Psoas muscle (tissue), 7 donors: Measurements from ENCODE around the gene FAM90A26. TPM values are rescaled to one million over a fixed set of nuclear protein-coding genes. Genes with fewer than 3 reads are reported as not detected.

Source experiments
- polyA plus RNA-seq, 3 donors: library from polyadenylated mRNA; stranded (reverse); fragments of 200-250 nt; gene quantifications; one replicate each; pipeline ENCODE4 v1.2.3, GENCODE V29; 2013
- total RNA-seq, 4 donors: library from RNA; stranded (reverse); fragmentation: NEBNext Ultra II Directional in 2 of 4; extraction: Animal tissue kit (Norgen Biotek cat#: 25700) in 2 of 4; gene quantifications; one replicate each; pipeline versions ENCODE4 v1.2.1 to v1.2.4, GENCODE V29; 2021 to 2023
- donor health status: healthy with polysubstance abuse.
- donor health status: DM: no; HTN: no; CAD: no; lungs with moderate emphysema.
- donor health status: Bipolar disorder and iron deficiency.
- donor health status: healthy.
- donor health status: DM: no; HTN: no; CAD: no.
- donor health status: DM: no; HTN: no; CAD: no.
- donor health status: DM: yes; HTN: yes; CAD: no.

Gene FAM90A26
- total and polyA plus RNA-seq, 7 donors = not detected

Other genes starting within 250 kb of the FAM90A26 start
- gene USP17L10, start 40.2 kb downstream of the FAM90A26 start, total RNA-seq = not detected
- gene USP17L10, start 40.2 kb downstream of the FAM90A26 start, polyA plus RNA-seq = not detected
- gene USP17L11, start 45.0 kb downstream of the FAM90A26 start, total RNA-seq = not detected
- gene USP17L11, start 45.0 kb downstream of the FAM90A26 start, polyA plus RNA-seq = not detected
- not detected for gene USP17L12, start 49.7 kb downstream of the FAM90A26 start, total RNA-seq
- not detected for gene USP17L12, start 49.7 kb downstream of the FAM90A26 start, polyA plus RNA-seq
- gene USP17L13, start 54.5 kb downstream of the FAM90A26 start, total RNA-seq = not detected
- gene USP17L13, start 54.5 kb downstream of the FAM90A26 start, polyA plus RNA-seq = not detected
- gene USP17L15, start 64.0 kb downstream of the FAM90A26 start, total RNA-seq = not detected
- not detected for gene USP17L15, start 64.0 kb downstream of the FAM90A26 start, polyA plus RNA-seq
- not detected for gene USP17L17, start 73.5 kb downstream of the FAM90A26 start, total RNA-seq
- not detected for gene USP17L17, start 73.5 kb downstream of the FAM90A26 start, polyA plus RNA-seq
- gene USP17L18, start 78.2 kb downstream of the FAM90A26 start, total RNA-seq = not detected
- gene USP17L18, start 78.2 kb downstream of the FAM90A26 start, polyA plus RNA-seq = not detected
- not detected for gene USP17L19, start 83.0 kb downstream of the FAM90A26 start, total RNA-seq
- gene USP17L19, start 83.0 kb downstream of the FAM90A26 start, polyA plus RNA-seq = not detected
- not detected for gene USP17L20, start 87.7 kb downstream of the FAM90A26 start, total RNA-seq
- gene USP17L20, start 87.7 kb downstream of the FAM90A26 start, polyA plus RNA-seq = not detected
- not detected for gene USP17L21, start 92.5 kb downstream of the FAM90A26 start, total RNA-seq
- not detected for gene USP17L21, start 92.5 kb downstream of the FAM90A26 start, polyA plus RNA-seq
- not detected for gene USP17L22, start 97.2 kb downstream of the FAM90A26 start, total RNA-seq
- not detected for gene USP17L22, start 97.2 kb downstream of the FAM90A26 start, polyA plus RNA-seq
- gene USP17L24, start 154.8 kb downstream of the FAM90A26 start, total RNA-seq = not detected
- gene USP17L24, start 154.8 kb downstream of the FAM90A26 start, polyA plus RNA-seq = not detected
- not detected for gene USP17L25, start 159.5 kb downstream of the FAM90A26 start, total RNA-seq
- gene USP17L25, start 159.5 kb downstream of the FAM90A26 start, polyA plus RNA-seq = not detected
- not detected for gene USP17L26, start 164.2 kb downstream of the FAM90A26 start, total RNA-seq
- gene USP17L26, start 164.2 kb downstream of the FAM90A26 start, polyA plus RNA-seq = not detected
- gene USP17L5, start 169.0 kb downstream of the FAM90A26 start, total RNA-seq = not detected
- gene USP17L5, start 169.0 kb downstream of the FAM90A26 start, polyA plus RNA-seq = not detected
- gene USP17L27, start 173.7 kb downstream of the FAM90A26 start, total RNA-seq = not detected
- not detected for gene USP17L27, start 173.7 kb downstream of the FAM90A26 start, polyA plus RNA-seq
- gene USP17L28, start 178.5 kb downstream of the FAM90A26 start, total RNA-seq = not detected
- gene USP17L28, start 178.5 kb downstream of the FAM90A26 start, polyA plus RNA-seq = not detected
- not detected for gene USP17L29, start 183.2 kb downstream of the FAM90A26 start, total RNA-seq
- gene USP17L29, start 183.2 kb downstream of the FAM90A26 start, polyA plus RNA-seq = not detected
- gene USP17L30, start 192.7 kb downstream of the FAM90A26 start, total RNA-seq = not detected
- gene USP17L30, start 192.7 kb downstream of the FAM90A26 start, polyA plus RNA-seq = not detected